Ishikawa (cell line): ENCODE results near the gene ALPL.

ENCODE experiments used
- CREB1 ChIP-seq: IDR thresholded peaks from 2 replicates; pipeline ENCODE4 v1.6.1; 2012; ENCODE audit warnings: low read depth
- FOXM1 ChIP-seq: IDR thresholded peaks from 2 replicates; pipeline ENCODE4 v1.6.1; 2012; ENCODE audit warnings: low read depth, borderline replicate concordance
- RAD21 ChIP-seq: IDR thresholded peaks from 2 replicates; pipeline ENCODE4 v1.6.1; 2012; ENCODE audit warnings: low read depth

DNA sequence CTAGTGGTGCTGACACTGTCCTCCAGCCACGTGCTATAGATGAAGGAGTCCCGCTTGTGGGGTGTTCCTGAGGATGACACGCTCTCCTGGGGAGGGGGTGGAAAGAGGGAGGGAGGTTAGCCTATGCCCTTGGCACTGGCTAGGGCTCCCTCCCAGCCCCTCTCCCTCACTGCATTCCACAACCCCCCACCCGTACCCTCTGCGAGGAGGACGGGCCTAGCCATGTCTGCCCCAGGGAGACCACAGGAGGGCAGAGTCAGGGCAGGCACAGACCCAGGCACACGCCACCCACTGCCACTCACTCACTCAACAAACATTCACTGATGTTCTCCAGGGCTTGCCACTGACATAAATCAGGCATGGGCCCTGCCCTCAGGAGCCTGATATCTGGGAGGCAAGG, 89.2 kb downstream of the ALPL start:
- TF ChIP-seq CREB1 (no peak), RAD21 (no peak), FOXM1 (no peak)
